GM12872 (cell line): ENCODE results near the gene TRABD.

Experiments used
- CTCF ChIP-seq: IDR thresholded peaks from 3 replicates; pipeline ENCODE4 v1.5.1; 2011; ENCODE audit warnings: low read depth, mild to moderate bottlenecking, low read length, moderate library complexity; ENCODE audit not compliant: insufficient read depth

TRABD gene

GRCh38 chr22:50179937-50180726 is 5.6 kb upstream of the TRABD start:
- no peak for TF ChIP-seq CTCF

- no peak for TF ChIP-seq CTCF
Observed at GRCh38 chr22:50180727-50181521, 4.8 kb upstream of the TRABD start.

- TF ChIP-seq CTCF, result no peak
Observed at GRCh38 chr22:50182176-50183081, 3.3 kb upstream of the TRABD start.

GRCh38 chr22:50183141-50183971 is 2.4 kb upstream of the TRABD start:
- TF ChIP-seq CTCF, result no peak

- TF ChIP-seq CTCF, result no peak
Observed at GRCh38 chr22:50184004-50184901, 1.5 kb upstream of the TRABD start.

GRCh38 chr22:50184902-50185374 is 775 bp upstream of the TRABD start:
- no peak for TF ChIP-seq CTCF
